Activated gamma-delta T cell treated with anti-CD3 and anti-CD28 coated beads, Interleukin-2, amount 50 U/mL, for 16 hours (primary cell): Measurements from ENCODE around the gene GPR162.
"Not testable (repeated sequence)": the region's sequence is repeated elsewhere in the genome, so short reads cannot be mapped to it uniquely, and the experiment has no call there.

Experiments used
- DNase-seq: peaks from one replicate; pipeline ENCODE4 v3.0.0-alpha.2; 2020; ENCODE audit warnings: low read depth

GPR162 gene

GRCh38 chr12:6873094-6874014 is 51.7 kb downstream of the GPR162 start, which contains the start of gene SPSB2:
SPSB2 (minus strand) TSS chr12:6873303; CDS start chr12:6872901, 402 bp downstream.
- DNase-seq: peak; percentile 99

- DNase-seq: not testable (repeated sequence)
Observed at GRCh38 chr12:6874015-6874368, 52.4 kb downstream of the GPR162 start.
